ENCODE measurements around the gene USP7.
A peak's percentile ranks its signal among the peaks of the same experiment; 100 is the strongest.
"Not testable (repeated sequence)": the region's sequence is repeated elsewhere in the genome, so short reads cannot be mapped to it uniquely, and the experiment has no call there.

USP7 gene

DNA sequence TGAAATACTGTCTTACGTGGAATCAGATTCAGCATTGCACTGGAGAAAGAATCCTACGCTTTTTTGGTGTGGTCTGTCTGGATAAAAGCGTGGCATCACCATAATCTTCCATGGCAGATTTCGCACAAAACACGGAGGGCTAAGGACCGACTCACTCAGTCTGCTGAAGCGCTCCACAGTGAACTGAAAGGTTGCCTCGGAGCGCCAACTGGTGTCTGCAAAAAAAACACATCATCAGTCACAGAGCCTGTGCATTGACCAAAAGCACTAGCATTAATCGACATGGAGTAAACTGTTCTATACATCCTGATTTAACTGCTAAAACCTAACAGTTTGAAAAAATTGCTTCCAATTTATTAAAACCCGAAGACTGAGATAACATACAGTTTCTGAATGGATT is 40.5 kb downstream of the USP7 start:
- DNase-seq: no peak

DNA sequence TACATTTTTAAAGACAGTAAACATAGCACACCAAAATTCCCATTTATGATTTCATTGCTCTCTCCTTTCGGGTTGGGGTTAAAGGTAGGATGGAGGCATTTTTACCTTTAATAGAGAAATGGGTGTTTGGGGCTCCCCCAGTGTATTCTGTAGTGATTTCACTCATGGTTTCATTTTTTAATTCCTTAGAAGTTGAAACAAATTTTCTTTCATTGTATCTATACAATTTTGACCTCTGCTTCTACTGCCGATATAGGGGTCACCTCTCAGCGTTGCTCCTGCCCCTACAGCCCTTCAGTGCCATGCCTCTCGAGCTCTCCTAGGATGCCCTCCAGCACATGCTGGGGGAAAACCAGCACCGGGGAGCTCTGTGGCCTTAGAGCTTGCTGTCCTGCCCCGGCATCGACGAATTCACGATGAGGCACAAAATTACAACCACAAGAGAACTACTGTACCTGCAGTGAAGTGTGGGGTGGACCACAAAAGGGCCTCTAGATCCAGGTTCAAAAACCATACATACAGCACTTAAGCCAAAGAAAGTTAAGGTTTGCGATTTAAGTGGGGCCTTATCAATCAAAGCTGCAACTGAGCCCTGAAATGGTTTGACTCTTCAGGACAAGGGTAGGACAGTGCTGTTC is 42.2 kb downstream of the USP7 start:
- DNase-seq: no peak

DNA sequence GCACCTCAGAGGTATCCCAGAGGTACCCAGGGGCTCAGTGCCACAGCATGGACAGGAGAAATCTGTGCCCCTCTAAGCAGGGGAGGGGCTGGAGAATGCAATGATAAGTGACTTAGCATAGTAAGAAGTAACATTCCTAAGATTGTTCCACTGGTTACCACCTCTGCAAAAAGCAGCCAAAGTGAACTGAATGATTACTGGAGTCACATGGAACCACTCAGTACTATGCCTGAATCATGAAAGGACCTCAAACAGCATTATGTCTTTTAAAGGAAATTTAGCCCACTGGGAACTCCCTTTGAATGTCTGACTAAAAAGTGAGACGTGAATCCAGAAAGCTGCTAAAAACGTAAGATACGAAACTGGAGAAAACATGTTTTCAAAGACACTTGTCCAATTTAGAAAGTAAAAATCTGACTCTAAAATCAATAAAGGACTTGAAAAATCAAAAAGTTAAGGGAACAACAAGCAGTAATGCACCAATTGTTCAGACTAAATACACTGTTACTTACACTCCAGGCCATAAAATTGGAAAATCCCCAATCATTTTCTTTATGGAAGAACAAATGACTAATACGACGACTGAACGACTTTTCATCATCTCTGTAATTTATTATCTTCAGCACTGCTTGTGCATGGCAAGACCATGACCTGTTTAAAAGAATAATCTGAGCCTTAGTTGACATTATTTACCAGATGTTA is 42.9 kb downstream of the USP7 start:
- no peak for DNase-seq

DNA sequence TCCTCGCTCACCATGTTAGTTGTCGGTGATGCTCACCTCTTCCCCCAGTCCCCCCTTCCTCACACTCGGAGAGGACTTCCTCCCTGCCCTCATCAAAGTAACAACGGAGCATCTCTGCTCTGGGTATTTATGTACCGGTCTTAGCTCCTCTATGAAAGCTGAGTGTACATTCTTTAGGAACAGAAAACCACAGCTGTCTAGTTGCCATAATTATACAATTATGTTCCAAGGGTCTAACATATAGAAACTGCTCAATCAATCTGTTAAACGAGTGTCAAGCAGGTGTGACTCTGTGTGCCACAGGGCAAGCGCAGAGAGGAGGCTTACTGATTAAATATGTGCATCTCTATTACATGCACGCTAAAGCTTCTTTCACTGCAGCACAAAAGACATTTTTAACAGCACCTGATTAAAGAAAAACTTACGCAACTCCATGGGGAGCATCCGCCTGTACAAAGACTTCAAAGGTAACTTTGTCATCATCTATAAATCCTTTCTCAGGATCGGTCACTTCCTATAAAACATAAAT is 43.7 kb downstream of the USP7 start:
- no peak for DNase-seq

DNA sequence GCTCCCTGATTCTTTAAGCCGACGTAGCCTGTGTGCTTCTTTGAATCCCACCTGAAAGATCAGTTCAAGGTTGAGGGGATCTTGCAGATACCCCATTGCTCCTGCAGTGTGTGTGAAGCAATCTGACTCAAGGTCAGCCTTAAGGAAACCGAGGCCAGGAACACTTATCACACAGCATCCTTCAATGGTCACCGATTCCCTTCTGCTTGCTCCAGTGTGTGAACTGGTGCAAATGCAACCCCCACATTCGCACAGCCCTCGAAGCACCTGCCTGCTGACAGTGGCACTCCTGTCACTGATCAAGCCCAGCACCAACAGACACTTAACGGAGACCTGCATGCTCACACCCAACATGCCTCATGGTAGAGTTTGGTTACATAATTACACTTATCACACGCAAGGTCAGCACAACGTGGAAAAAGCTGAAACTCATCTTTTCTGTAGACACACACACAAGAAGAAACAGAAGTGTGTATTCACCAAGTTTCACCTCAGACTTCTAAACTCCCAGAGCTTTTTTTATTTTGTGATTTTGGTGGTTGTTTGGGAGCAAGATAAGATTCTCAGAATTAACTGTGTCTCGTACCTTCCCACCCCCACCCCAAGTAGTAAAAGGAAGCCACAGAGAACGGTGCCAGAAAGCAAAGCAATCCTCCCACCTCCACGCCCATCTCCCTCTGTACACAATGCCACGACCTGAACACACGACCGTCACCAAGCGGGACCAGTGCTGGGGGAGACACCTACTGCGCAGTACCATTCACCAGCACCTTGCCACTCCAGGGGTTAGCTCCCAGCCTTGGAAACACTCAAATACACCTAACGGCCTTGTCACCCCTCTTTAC is 44.4 kb downstream of the USP7 start:
- no peak for DNase-seq

DNA sequence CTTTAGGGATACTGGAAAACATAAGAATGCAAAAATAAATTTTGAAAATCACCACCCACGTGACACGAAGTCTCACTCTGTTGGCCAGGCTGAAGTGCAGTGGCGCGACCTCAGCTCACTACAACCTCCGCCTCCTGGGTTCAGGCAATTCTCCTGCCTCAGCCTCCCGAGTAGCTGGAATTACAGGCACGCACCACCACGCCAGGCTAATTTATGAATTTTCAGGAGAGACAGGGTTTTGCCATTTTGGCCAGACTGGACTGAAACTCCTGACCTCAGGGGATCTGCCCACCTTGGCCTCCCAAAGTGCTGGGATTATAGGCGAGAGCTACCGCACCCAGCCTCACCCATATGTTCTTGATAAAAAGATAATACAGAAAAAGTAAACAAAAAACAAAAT is 46.4 kb downstream of the USP7 start:
- not testable (repeated sequence) for DNase-seq

DNA sequence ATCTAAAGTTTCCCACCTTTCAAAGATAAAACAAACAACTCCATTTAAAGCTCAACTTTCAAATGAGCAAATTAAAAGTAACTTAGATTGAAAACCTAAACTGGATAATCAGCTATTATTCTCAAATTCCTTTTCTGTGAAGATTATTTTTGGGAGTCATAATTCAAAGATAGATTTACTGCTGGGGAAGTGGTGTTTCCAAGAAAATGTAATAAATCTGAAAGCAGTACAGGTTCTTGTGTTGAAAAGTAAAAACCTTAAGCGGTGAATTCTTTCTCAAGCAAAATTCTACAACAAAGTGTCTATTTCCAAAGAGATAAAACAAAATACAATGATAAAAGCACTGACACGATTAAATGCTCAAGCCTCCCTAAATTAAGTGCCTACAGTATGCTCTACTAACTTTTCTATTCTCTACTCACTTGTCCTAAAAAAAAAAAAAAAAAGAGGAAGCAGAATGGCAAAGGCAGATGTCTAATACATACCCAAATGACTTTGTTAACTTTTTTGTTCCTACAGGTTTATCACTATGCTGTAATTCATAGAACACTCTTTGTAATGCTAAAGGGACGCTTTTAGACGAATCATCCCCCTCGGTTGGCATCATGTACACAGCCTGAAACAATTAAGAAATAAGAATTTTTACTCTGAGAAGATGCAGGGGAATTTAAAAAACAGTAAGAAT is 47.0 kb downstream of the USP7 start:
- DNase-seq: no peak

DNA sequence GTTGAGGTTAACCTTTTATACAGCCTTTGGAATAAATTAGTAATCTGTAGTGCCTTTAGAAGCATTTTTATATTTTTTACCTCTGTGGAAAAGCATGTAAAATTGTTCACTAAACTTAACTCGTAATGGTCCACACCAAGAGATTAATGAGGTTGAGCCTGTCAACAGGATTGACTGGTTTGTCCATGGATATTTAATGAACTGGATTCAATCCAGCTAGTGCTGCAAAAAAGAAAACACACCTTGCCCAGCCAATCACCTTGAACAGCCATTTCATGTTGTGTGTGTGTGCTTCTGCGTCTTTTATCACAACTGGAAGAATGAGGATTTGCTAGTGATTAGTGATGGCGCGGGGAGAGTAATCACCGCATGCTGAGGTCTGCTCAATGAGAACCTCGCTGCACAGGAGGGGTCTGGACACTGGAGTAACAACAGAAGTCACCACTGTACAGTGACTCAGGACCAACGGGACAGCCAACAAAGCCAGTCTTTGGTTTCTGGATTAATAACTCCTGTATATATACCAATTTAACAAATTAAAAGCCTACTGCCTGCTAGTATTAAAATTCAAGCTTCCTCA is 47.9 kb downstream of the USP7 start:
- DNase-seq: no peak

DNA sequence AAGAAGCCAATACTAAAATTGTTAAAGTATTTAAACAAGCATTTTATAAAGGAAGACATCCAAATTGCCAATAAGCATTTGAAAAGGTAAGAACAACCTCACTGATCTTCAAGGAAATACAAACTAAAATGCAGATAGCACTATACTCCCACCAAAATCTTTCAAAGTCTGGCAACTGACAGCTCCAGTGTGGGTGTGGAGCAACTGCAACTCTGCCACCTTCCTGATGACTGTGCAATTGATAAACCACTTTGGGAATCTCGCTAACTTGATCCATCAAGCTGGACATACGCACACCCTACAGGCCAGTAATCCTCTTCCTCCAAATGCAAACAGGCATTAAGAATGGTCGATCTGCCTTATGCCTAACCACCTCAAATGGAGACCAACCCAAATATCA is 49.6 kb downstream of the USP7 start:
- DNase-seq: no peak

DNA sequence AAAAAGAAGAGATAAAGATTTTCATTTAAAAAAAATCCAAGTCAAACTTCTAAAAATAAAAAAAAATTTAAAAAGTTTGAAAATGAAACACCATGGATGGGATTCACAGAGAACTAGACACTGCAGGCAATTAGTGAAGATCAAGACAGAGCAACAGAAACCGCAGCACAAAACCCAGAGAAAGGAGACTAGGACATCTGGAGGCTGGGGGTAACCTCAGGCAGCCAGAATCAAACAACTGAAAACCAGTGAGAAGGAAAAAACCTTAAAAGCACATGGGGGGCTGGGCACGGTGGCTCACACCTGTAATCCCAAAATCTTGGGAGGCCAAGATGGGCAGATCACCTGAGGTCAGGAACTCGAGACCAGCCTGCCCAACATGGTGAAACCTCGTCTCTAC is 50.9 kb downstream of the USP7 start:
- no peak for DNase-seq

DNA sequence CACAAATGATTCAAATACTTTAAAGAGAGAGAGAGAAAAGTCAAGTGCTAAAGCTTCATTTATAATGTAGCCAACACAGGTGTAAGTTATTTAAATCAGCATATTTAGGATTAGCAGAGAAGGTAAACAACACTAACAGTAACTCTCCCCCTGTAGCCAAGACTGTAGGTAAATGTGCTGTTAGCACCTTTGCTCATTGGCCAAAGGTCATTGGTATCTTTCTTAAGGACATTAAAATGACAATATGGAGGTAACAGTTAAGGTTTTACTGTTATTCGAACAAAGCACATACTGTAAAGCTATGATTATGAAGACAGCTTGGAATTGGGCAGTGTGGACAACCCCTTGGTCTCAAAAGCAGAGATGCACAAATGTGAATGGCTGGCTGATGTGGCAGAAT is 52.9 kb downstream of the USP7 start:
- DNase-seq: no peak

DNA sequence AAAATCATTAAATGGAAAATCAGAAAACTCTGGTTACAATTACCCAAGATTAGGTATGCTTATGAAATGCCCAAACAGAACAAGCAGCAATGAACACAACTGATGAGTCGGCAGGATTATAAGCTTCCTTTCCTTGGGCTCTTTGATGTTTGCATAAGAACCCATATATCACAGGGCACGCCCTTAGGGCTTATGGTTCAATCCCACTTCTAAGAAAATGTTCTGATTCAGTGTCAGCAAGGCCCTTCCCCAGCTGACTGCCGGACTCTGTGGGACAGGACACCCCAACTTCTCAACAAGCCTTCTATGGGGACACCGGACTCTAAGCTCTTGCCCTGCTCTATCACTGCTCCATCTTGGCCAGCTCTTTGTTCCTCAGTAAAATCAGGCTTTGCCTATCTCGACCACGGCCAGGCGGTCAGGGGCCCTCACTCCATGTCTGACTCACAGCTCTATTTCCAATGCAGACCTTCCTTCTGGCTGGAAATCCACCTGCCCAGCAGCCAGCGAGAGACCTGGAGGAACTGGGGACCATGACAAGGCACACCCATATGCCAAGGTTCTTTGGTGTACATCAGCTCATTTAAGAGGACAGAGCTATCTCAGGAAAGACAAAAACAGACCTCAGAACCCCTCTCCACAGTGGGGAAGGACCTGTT is 54.8 kb downstream of the USP7 start:
- DNase-seq: peak; percentile 10

DNA sequence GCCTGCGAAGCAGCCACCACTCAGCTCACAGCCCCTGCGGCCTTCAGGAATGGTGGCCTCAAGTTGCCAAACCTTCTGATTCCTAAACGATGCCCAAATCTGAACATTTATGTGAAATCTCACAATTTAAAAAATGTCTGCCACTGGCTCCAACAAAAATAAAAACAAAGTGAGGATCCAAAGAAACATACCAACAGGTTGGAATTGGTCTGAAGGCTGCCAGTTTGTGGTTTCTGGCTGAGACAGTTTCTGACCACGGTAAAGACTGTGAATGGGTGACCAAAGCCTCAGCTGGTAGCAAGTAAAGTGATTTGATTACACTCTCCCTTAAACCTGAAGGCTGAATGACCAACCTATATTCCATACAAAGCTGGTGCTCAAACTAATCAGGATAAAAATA is 56.6 kb downstream of the USP7 start:
- DNase-seq: no peak

DNA sequence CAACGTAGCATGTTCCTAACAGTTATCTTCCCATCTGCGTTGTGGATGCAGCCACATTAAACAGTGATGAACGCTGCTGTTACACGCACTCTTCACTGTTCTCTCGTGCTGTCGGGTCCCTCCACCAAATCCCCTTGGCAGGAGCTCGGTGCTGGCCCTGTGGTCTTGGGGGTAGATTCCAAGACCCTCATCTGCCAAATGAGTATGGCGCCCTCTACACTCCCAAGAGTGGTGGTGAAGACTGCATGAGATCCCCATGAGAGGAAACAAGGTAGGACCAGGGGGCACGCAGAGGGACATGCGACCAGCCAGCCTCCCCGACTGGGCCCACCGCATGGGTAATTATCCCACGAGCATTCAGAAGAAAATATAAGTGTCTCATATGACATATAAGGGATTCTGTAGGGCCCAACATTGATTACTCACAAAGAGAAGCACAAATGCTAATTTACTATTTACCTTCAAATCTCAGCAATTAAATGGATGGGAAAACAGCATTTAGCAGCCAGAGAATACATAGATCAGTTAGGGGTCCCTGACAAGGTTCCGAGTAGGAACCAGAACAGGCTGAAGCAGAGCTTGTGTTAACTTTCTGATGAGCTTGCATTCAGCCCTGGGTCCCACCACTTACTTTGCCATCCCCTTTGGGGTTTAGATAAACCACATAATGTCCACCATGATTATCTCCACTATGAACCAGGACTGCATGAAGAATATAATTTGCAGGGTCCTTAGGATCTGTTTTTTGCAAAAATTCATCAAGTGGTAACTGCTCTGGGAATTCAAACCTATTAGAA is 57.7 kb downstream of the USP7 start:
- no peak for DNase-seq

DNA sequence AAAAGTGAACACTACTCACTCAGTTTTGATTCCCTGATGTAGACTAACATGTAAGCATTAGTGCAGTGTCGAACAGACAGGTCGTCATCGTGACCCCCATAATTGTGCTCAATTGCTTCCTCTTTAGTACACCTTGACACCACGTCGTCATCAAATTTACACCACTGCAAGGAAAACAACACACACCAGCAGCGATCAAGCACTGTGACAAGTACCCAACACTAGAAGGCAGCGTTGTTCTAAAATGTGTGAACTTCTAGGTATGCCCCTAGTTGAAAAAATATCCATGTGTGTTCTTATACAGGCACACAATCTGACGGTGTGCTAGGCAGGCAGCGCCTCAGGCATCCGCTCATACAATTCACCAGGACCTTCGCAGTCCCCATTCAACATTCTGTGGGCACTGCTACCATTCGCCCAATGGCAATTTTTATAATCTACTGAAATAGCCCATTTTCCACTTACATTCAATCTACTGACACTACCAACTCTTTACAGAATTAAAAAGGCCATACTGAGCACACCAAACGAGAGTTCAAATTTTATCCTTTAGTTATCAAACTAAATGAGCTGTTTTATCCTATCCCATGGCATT is 58.4 kb downstream of the USP7 start:
- no peak for DNase-seq

DNA sequence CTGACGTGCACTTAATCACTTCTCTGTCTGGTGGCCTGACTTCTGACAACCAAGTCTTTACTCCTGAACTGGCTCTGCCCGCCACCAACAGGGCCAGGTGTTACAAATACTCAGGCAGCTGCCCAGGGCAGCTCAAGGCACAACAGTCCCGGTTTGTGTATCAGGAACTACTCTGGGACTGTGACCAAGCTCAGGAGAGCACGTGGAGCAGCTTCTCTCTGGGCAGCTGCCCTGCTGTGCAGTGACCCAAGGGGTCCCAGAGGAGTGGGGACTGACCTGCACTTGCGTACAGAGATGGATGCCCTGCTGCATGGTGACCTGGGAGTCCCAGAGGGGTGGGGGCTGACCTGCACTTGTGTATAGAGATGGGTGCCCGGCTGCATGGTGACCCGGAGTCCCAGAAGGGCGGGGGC is 59.7 kb downstream of the USP7 start:
- DNase-seq: no peak

DNA sequence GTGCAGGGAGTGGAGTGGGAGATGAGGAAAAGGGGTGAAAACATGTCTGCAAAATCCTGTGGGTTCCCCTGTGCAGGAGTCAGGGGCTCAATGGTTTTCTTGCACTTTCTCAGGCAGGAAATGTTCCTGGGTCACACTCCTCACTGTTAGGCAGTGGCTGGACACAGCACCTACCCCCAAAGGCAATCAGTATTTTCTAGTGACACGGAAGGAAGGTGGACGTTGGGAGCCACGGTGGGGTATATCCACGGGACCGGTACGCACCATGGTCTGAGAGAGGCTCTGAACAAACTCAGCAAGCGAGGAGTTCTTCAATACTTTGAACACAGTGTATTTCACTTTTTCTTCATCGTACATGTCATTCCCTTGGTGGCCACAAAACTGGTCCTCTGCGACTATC is 60.7 kb downstream of the USP7 start:
- DNase-seq: no peak

DNA sequence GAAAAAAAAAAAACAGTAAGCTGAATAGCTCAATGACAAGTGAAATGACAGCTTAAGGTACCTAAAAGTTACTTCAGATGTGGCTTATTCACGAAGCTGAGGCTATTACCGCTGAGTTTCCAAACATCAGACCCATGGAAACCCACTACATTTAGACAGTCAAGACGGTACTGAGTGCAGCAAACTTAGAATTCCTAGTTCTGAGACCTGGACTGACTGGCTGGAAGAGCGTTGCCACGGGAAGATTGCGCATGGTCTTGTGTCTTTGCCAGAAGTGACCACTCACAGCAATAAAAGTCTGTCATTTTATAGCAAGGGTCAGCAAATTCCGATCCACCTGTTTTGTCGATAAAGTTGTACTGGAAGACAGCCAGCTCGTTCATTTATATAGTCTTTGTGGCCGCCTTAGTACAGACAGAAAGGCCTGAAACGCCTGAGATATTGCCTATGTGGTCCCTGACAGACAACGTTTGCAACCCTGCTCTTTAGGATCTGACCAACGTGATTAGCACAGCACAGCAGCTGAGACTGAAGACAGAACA is 62.3 kb downstream of the USP7 start:
- DNase-seq: no peak

DNA sequence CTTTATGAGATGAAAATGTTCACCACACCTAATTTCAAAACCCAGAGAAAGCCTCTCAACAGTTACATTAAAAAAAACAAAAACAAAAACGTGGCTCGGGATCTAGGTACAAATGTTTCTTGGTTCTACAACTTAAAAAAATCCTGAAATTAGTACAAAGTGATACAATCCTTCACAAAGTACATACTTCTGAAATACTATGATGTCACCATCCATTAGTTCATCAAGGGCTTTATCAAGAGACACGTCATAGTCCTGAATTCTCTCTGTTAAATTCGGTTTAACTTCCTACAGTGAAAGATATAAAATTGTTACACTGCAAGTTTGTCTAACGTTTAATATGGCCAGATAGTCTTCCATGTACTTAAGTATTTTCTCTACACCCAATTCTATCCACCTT is 63.4 kb downstream of the USP7 start:
- DNase-seq: no peak

DNA sequence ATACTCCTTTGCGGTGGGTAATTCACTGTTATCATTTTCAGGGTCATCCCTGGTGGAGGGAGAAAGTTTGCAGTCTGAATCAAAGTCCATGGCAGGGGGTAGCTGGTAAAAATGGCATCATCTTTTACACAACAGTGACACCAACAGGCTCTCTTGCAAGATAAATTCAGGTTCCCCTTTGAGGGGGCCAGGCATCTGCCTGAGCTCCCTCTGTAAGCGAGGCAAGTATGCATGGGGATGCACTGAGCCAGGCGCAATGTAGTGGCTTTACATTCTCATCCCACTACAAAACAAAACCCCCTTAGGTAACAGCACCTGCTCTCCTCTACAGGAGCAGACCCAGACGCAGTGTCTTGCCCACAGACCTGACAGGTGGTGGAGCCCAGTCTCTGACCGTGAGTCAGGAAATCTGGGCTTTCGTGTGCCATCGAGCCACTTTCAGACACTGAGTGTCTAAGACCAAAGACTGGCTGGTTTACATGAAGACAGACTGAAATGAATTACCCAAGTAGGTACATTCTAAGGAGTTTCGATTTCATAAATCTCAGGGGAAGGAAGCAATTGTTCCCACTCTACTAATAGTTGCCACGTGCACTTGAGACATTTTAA is 63.9 kb downstream of the USP7 start:
- no peak for DNase-seq
